ENCODE results near the gene CYBA. TPM values are rescaled to one million over a fixed set of nuclear protein-coding genes. Genes with fewer than 3 reads are reported as not detected.

CYBA gene
- total and polyA plus RNA-seq, 2 of the 13 experiments (the other 11 are each of a cell fraction or from before 2014, with no cell fraction given) = 196 to 250 TPM

- TF ChIP-seq AKNA (CRISPR knock-in tag; IDR thresholded peaks at IDR 0.05; ENCODE audit: borderline replicate concordance) = no peak
- no peak for TF ChIP-seq ZNF883 (CRISPR knock-in tag; IDR thresholded peaks at IDR 0.05; ENCODE audit: not compliant biosample characterization)
- TF ChIP-seq TSC22D2 (CRISPR knock-in tag; IDR thresholded peaks at IDR 0.05; ENCODE audit: borderline replicate concordance) = no peak
- peak; percentile 83; the same call in 1 of the 2 replicates for TF ChIP-seq KDM6A (CRISPR knock-in tag; IDR thresholded peaks at IDR 0.05; ENCODE audit: low read depth)
- TF ChIP-seq ARID2 (CRISPR knock-in tag; IDR thresholded peaks at IDR 0.05; ENCODE audit: borderline replicate concordance) = no peak
- TF ChIP-seq ZNF660 (CRISPR knock-in tag; IDR thresholded peaks at IDR 0.05; ENCODE audit: borderline replicate concordance, low read depth) = no peak
- peak; percentile 40 for TF ChIP-seq CTCF (CRISPR knock-in tag; IDR thresholded peaks at IDR 0.05)
- no peak for TF ChIP-seq CENPBD1 (CRISPR knock-in tag; IDR thresholded peaks at IDR 0.05; ENCODE audit: borderline replicate concordance, low read depth)
- TF ChIP-seq FOSL2 (CRISPR knock-in tag; IDR thresholded peaks at IDR 0.05) = peak; percentile 21; the same call in 1 of the 2 replicates
- no peak for TF ChIP-seq TRAFD1 (CRISPR knock-in tag; IDR thresholded peaks at IDR 0.05; ENCODE audit: borderline replicate concordance)
- TF ChIP-seq FOSL1 (CRISPR knock-in tag; IDR thresholded peaks at IDR 0.05; ENCODE audit: borderline replicate concordance) = 0 out of 2 replicates have a peak, but pooled peaks have one; percentile 27
- TF ChIP-seq MYPOP (CRISPR knock-in tag; IDR thresholded peaks at IDR 0.05) = no peak
- no peak for TF ChIP-seq ZNF576 (CRISPR knock-in tag; IDR thresholded peaks at IDR 0.05)
- TF ChIP-seq HMGA1 (CRISPR knock-in tag; conservative IDR thresholded peaks at IDR 0.05) = no peak
- TF ChIP-seq ZBTB42 (CRISPR knock-in tag; IDR thresholded peaks at IDR 0.05) = no peak
- no peak for TF ChIP-seq CC2D1A (CRISPR knock-in tag; IDR thresholded peaks at IDR 0.05)
- no peak for TF ChIP-seq ONECUT2 (CRISPR knock-in tag; IDR thresholded peaks at IDR 0.05)
- no peak for TF ChIP-seq ZNF775 (CRISPR knock-in tag; IDR thresholded peaks at IDR 0.05; ENCODE audit: borderline replicate concordance)
Observed at GRCh38 chr16:88618182-88618955, 32.5 kb downstream of the CYBA start (continued).
